Measurements from ENCODE around the gene ECHDC3. TPM values are rescaled to one million over a fixed set of nuclear protein-coding genes. Genes with fewer than 3 reads are reported as not detected.

The ECHDC3 gene
- total and polyA plus RNA-seq, 12 donors = 3.8 to 115 (median 40.3) TPM

GRCh38 chr10:11760151-11760550 lies 18.0 kb downstream of the ECHDC3 start:
- Histone ChIP-seq H3K4me1 (replicated peaks in 1 of 2) (peaks cover 21 to 22% of the 10 kb centered on the region in 2 donors), H3K4me3 (no peak overlapping the region), H3K36me3 (replicated peaks in 1 of 2) (peaks cover 0 to 16% of the 10 kb centered on the region in 2 donors), H3K27me3 (no peaks in the 10 kb centered on the region), H3K27ac (no peak overlapping the region), H3K9me3 (replicated peaks in 1 of 3) (no peaks in the 10 kb centered on the region)
- intact Hi-C loops (cut with DNase I) = no loop called here
- 91 to 99% (median 93%) methylated on average over 7 to 8 of the region's 8 CpGs for WGBS, 4 donors
- DNase-seq = no peak
- no peak for TF ChIP-seq CTCF (IDR thresholded peaks at IDR 0.05)
- no peak for TF ChIP-seq POLR2A (IDR thresholded peaks at IDR 0.05)

DNA sequence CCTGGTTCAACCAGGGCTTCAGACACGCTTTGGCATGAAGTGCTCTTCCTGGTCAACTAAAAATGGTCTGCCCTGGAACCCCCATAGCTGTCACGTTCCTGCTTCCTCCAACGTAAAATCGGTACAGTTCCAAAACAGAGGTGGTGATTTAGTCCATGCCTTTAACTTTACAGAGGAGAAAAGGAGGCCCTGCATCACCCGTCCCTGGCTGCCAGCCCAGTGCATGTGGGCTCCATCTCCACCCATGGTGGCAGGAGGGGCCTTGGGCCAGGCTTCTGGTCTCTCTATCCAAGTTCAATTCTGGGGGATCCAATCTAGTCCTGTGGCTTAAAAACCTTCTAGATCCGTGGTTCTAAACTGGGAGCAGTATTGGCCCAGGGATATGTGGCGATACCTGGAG lies 18.7 kb downstream of the ECHDC3 start:
- H3K27me3 ChIP-seq = no peaks in the 10 kb centered on the region
- H3K36me3 ChIP-seq (replicated peaks in 1 of 2) = peaks cover 0 to 16% of the 10 kb centered on the region in 2 donors
- no peak for DNase-seq
- intact Hi-C loops (cut with DNase I) = no loop called here
- H3K4me1 ChIP-seq (replicated peaks in 1 of 2) = peaks cover 21 to 22% of the 10 kb centered on the region in 2 donors
- no peak overlapping the region for H3K4me3 ChIP-seq
- H3K9me3 ChIP-seq (replicated peaks in 1 of 3) = no peaks in the 10 kb centered on the region
- WGBS, 4 donors = 77 to 87% (median 79%) methylated on average over 7 of the region's 7 CpGs
- TF ChIP-seq POLR2A (IDR thresholded peaks at IDR 0.05) (no peak), CTCF (IDR thresholded peaks at IDR 0.05) (no peak)
- no peak overlapping the region for H3K27ac ChIP-seq

- intact Hi-C loops (cut with DNase I) = no loop called here
- H3K4me1 ChIP-seq (replicated peaks in 1 of 2) = peaks cover 20 to 22% of the 10 kb centered on the region in 2 donors
- DNase-seq = no peak
- H3K36me3 ChIP-seq (replicated peaks in 1 of 2) = peaks cover 0 to 16% of the 10 kb centered on the region in 2 donors
- H3K4me3 ChIP-seq = no peak overlapping the region
- H3K27me3 ChIP-seq = no peaks in the 10 kb centered on the region
- WGBS, 4 donors = 94 to 97% (median 96%) methylated on average over 3 to 6 of the region's 6 CpGs
- H3K9me3 ChIP-seq (replicated peaks in 1 of 3) = no peaks in the 10 kb centered on the region
- no peak for TF ChIP-seq POLR2A (IDR thresholded peaks at IDR 0.05)
- TF ChIP-seq CTCF (IDR thresholded peaks at IDR 0.05) = no peak
- no peak overlapping the region for H3K27ac ChIP-seq
These were observed 19.2 kb downstream of the ECHDC3 start for GRCh38 chr10:11761431-11761830.

GRCh38 chr10:11762706-11763500 lies 20.7 kb downstream of the ECHDC3 start:
- Histone ChIP-seq H3K27ac (no peak overlapping the region), H3K4me1 (replicated peaks in 1 of 2) (peaks cover 8 to 11% of the 10 kb centered on the region in 2 donors), H3K36me3 (replicated peaks in 1 of 2) (peaks cover 0 to 11% of the 10 kb centered on the region in 2 donors), H3K4me3 (no peak overlapping the region), H3K27me3 (no peaks in the 10 kb centered on the region), H3K9me3 (replicated peaks in 1 of 3) (no peaks in the 10 kb centered on the region)
- TF ChIP-seq POLR2A (IDR thresholded peaks at IDR 0.05) (no peak), CTCF (IDR thresholded peaks at IDR 0.05) (no peak)
- WGBS, 4 donors = 84 to 94% (median 91%) methylated on average over 11 to 32 of the region's 32 CpGs
- intact Hi-C loops (cut with DNase I) = no loop called here
- no peak for DNase-seq

All from adrenal gland (tissue), 12 donors.